CD4-positive, alpha-beta T cell (primary cell): ENCODE data around the gene TM4SF20. TPM values are rescaled to one million over a fixed set of nuclear protein-coding genes. Genes with fewer than 3 reads are reported as not detected.

Experiments
- ATAC-seq: fragments of 200-7000 bp; cut with Tn5 transposase; one replicate; pipeline ENCODE4 v1.10.0; 2022; ENCODE audit warnings: mild to moderate bottlenecking; ENCODE audit not compliant: poor library complexity
- CTCF ChIA-PET: fragments of 350-600 bp; sonication (Branson Sonifier 250); formaldehyde crosslinking; loops from one replicate; lab custom pipeline; 2021; ENCODE audit warnings: antibody characterized with exemption, inconsistent platforms; lab: Charles Lee
- POLR2A ChIA-PET: fragments of 350-600 bp; sonication (Branson Sonifier 250); formaldehyde crosslinking; loops from one replicate; lab custom pipeline; 2021; ENCODE audit warnings: antibody characterized with exemption, inconsistent platforms; lab: Charles Lee
- DNase-seq, 14 experiments: peaks; one replicate each; pipeline ENCODE4 v3.0.0-alpha.2; 2013 to 2020; ENCODE audit warnings: mixed read lengths in 2 of 14
- H3K27ac ChIP-seq, 2 donors: one replicate each; pipeline versions ENCODE4 v1.5.1 to v1.7.0; 2013; ENCODE audit warnings: low read length in 2 of 2, low read depth in 1 of 2, mild to moderate bottlenecking in 1 of 2
- H3K27me3 ChIP-seq, 2 experiments: 1 replicate in 1 of 2; 2 replicates in 1 of 2; pipeline versions ENCODE4 v1.6.1 to v1.7.0; 2013; ENCODE audit warnings: low read length in 2 of 2, control low read depth in 1 of 2, mild to moderate bottlenecking in 1 of 2, moderate library complexity in 1 of 2; ENCODE audit not compliant: insufficient read depth in 2 of 2, control insufficient read depth in 1 of 2
- H3K36me3 ChIP-seq: one replicate; pipeline ENCODE4 v1.6.1; 2013; ENCODE audit warnings: low read length, control low read depth; ENCODE audit not compliant: insufficient read depth
- H3K4me1 ChIP-seq: one replicate; pipeline ENCODE4 v1.6.1; 2013; ENCODE audit warnings: low read length, control low read depth; ENCODE audit not compliant: insufficient read depth
- H3K4me3 ChIP-seq: one replicate; pipeline ENCODE4 v1.5.1; 2013; ENCODE audit warnings: mild to moderate bottlenecking, low read length, moderate library complexity
- H3K9me3 ChIP-seq, 2 experiments: 1 replicate in 1 of 2; 2 replicates in 1 of 2; pipeline versions ENCODE4 v1.6.1 to v1.7.0; 2013; ENCODE audit warnings: low read length in 2 of 2, mild to moderate bottlenecking in 2 of 2, control low read depth in 1 of 2, moderate library complexity in 1 of 2; ENCODE audit not compliant: control insufficient read depth in 1 of 2, insufficient read depth in 1 of 2
- H3K27ac Mint-ChIP-seq: one replicate; pipeline ENCODE4 v1.8.0; 2020; ENCODE audit warnings: mixed read lengths
- H3K27me3 Mint-ChIP-seq: one replicate; pipeline ENCODE4 v1.8.0; 2021; ENCODE audit warnings: mixed read lengths
- H3K36me3 Mint-ChIP-seq: one replicate; pipeline ENCODE4 v1.8.0; 2021; ENCODE audit warnings: low read depth, mixed read lengths
- H3K4me1 Mint-ChIP-seq: one replicate; pipeline ENCODE4 v1.8.0; 2021; ENCODE audit warnings: low read depth, mixed read lengths
- H3K4me3 Mint-ChIP-seq: one replicate; pipeline ENCODE4 v1.8.0; 2020; ENCODE audit warnings: mild to moderate bottlenecking, mixed read lengths
- H3K9me3 Mint-ChIP-seq: one replicate; pipeline ENCODE4 v1.8.0; 2020; ENCODE audit warnings: mixed read lengths
- intact Hi-C, 2 experiments: fragments of 100-400 bp; cut with DNase I in 1 of 2; cut with micrococcal nuclease in 1 of 2; formaldehyde crosslinking; loops; one replicate each; pipeline versions ENCODE4 v1.15.1 to v1.9.0; 2023 to 2025; cut with DNase I, micrococcal nuclease
- total RNA-seq, 174 experiments: library from RNA in 2 of 174; stranded (reverse) in 2 of 174; gene quantifications; one replicate each; pipeline ENCODE4 v1.2.3 and lab custom pipeline; 2021 to 2026
- TF ChIP-seq, protein P1 (sequence below): fragments of 200-600 bp; IDR thresholded peaks from one replicate; pipeline ENCODE4 v1.8.0; 2022; ENCODE audit warnings: antibody characterized with exemption, mild to moderate bottlenecking

TM4SF20 gene
- total RNA-seq, 2 experiments from 2014 or later, result not detected

DNA sequence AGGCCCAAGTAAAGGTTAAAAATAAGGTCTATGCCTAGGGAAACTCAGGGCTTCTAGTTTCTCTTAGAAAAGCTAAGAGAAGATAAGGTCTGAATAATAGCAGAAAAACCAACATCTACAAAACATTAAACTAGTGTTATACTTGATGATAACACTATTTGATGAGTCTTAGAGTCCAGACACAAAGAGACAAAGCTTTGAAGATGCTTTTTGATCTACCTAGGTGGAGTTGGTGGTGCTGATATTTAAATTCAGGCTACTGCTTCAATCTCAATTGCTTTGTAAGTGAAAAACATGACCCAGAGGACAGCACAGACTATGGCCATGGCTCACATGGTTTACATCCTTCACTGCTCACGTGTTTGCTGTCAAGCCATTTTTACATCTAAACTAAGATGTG, 65.8 kb downstream of the TM4SF20 start:
- no peak overlapping the region for H3K27ac ChIP-seq
- POLR2A ChIA-PET, result no interaction called here
- H3K27me3 Mint-ChIP-seq, result peaks cover 11% of the 10 kb centered on the region
- TF ChIP-seq, protein P1, sequence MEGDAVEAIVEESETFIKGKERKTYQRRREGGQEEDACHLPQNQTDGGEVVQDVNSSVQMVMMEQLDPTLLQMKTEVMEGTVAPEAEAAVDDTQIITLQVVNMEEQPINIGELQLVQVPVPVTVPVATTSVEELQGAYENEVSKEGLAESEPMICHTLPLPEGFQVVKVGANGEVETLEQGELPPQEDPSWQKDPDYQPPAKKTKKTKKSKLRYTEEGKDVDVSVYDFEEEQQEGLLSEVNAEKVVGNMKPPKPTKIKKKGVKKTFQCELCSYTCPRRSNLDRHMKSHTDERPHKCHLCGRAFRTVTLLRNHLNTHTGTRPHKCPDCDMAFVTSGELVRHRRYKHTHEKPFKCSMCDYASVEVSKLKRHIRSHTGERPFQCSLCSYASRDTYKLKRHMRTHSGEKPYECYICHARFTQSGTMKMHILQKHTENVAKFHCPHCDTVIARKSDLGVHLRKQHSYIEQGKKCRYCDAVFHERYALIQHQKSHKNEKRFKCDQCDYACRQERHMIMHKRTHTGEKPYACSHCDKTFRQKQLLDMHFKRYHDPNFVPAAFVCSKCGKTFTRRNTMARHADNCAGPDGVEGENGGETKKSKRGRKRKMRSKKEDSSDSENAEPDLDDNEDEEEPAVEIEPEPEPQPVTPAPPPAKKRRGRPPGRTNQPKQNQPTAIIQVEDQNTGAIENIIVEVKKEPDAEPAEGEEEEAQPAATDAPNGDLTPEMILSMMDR, result no peak
- intact Hi-C loops, result no loop called here
- H3K27ac Mint-ChIP-seq, result no peak overlapping the region
- CTCF ChIA-PET, result no interaction called here
- H3K9me3 Mint-ChIP-seq, result no peaks in the 10 kb centered on the region
- no peaks in the 10 kb centered on the region for H3K36me3 Mint-ChIP-seq
- no peaks in the 10 kb centered on the region for H3K27me3 ChIP-seq
- H3K4me1 ChIP-seq, result no peaks in the 10 kb centered on the region
- H3K36me3 ChIP-seq, result no peaks in the 10 kb centered on the region
- no peak overlapping the region for H3K4me3 Mint-ChIP-seq
- no peaks in the 10 kb centered on the region for H3K4me1 Mint-ChIP-seq
- ATAC-seq, result no peak
- H3K4me3 ChIP-seq, result no peak overlapping the region
- peaks cover 0 to 5% of the 10 kb centered on the region in 2 experiments for H3K9me3 ChIP-seq
- no peak for DNase-seq

DNA sequence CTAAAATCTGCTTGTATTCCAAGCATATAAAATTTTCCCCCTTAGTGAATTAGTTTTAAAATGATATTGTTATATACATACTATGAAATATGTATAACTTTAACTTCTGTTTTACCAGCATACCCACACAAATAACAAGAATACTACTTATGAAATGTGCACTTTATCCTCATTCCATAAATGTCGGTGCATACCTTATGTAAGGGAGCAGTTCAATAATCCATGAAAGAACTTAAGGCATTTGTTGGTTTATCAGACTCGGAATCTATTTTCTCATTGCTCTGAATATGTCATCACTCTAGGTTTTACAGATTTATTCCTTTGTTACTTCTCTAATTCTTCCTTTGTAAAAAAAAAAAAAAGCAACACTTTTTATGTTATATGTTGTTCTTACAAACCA, 66.5 kb downstream of the TM4SF20 start:
- Histone ChIP-seq H3K36me3 (no peaks in the 10 kb centered on the region), H3K9me3 (peaks cover 0 to under 1% of the 10 kb centered on the region in 2 experiments), H3K4me3 (no peak overlapping the region), H3K27me3 (no peaks in the 10 kb centered on the region), H3K27ac (no peak overlapping the region), H3K4me1 (no peaks in the 10 kb centered on the region)
- H3K27ac Mint-ChIP-seq, result no peak overlapping the region
- ChIA-PET POLR2A (no interaction called here), CTCF (no interaction called here)
- H3K4me1 Mint-ChIP-seq, result no peaks in the 10 kb centered on the region
- no peak for ATAC-seq
- H3K36me3 Mint-ChIP-seq, result no peaks in the 10 kb centered on the region
- intact Hi-C loops, result no loop called here
- TF ChIP-seq, protein P1, result no peak
- peaks cover 7% of the 10 kb centered on the region for H3K27me3 Mint-ChIP-seq
- no peak overlapping the region for H3K4me3 Mint-ChIP-seq
- DNase-seq, result no peak
- H3K9me3 Mint-ChIP-seq, result no peaks in the 10 kb centered on the region

Other genes starting within 250 kb of the TM4SF20 start
- gene COL4A4, start 215.1 kb downstream of the TM4SF20 start, total RNA-seq, result not detected
- not detected for gene COL4A3, start 214.7 kb downstream of the TM4SF20 start, total RNA-seq
- 10 to 100 TPM; 46.9 to 51.8 TPM for gene MFF, start 54.1 kb downstream of the TM4SF20 start, total RNA-seq
- not detected for gene SCYGR1, start 8.6 kb upstream of the TM4SF20 start, total RNA-seq
- 10 to 100 TPM; 49.9 to 55.9 TPM for gene AGFG1, start 92.8 kb upstream of the TM4SF20 start, total RNA-seq
- gene SCYGR2, start 219.6 kb upstream of the TM4SF20 start, total RNA-seq, result not detected
- not detected for gene SCYGR3, start 235.5 kb upstream of the TM4SF20 start, total RNA-seq
- not detected for gene SCYGR4, start 238.2 kb upstream of the TM4SF20 start, total RNA-seq